MM.1S (cell line): ENCODE measurements around the gene EIF3F.

ENCODE experiments used
- DNase-seq: peaks from one replicate; pipeline ENCODE4 v3.0.0-alpha.2; 2015
- H2AFZ ChIP-seq: fragments of 300-600 bp; sonication (generic); 2 replicates; pipeline ENCODE4 v1.6.0; 2016; ENCODE audit warnings: antibody characterized with exemption, low read length
- H3F3A ChIP-seq: fragments of 300-600 bp; sonication (generic); 2 replicates; pipeline ENCODE4 v1.6.1; 2016; ENCODE audit warnings: mild to moderate bottlenecking, antibody characterized with exemption, low read length, moderate library complexity, mixed read lengths; ENCODE audit not compliant: insufficient read depth
- H3K27ac ChIP-seq: fragments of 300-600 bp; sonication (generic); 2 replicates; pipeline ENCODE4 v1.5.1; 2016; ENCODE audit warnings: mild to moderate bottlenecking, low read length
- H3K27me3 ChIP-seq: fragments of 300-600 bp; sonication (generic); replicated peaks from 2 replicates; pipeline ENCODE4 v1.6.0; 2016; ENCODE audit warnings: low read length; ENCODE audit not compliant: insufficient read depth
- H3K36me3 ChIP-seq: fragments of 300-600 bp; sonication (generic); replicated peaks from 2 replicates; pipeline ENCODE4 v1.6.1; 2016; ENCODE audit warnings: mild to moderate bottlenecking, low read length, mixed read lengths; ENCODE audit not compliant: insufficient read depth
- H3K4me1 ChIP-seq: fragments of 300-600 bp; sonication (generic); 2 replicates; pipeline ENCODE4 v1.6.1; 2016; ENCODE audit warnings: low read length, mixed read lengths
- H3K4me2 ChIP-seq: fragments of 300-600 bp; sonication (generic); 2 replicates; pipeline ENCODE4 v1.6.0; 2016; ENCODE audit warnings: low read depth, low read length
- H3K4me3 ChIP-seq: fragments of 300-600 bp; sonication (generic); 2 replicates; pipeline ENCODE4 v1.5.1; 2016; ENCODE audit warnings: low read length, mixed read lengths
- H3K79me2 ChIP-seq: fragments of 300-600 bp; sonication (generic); 2 replicates; pipeline ENCODE4 v1.6.1; 2016; ENCODE audit warnings: mixed run types, low read length, mixed read lengths
- H3K9ac ChIP-seq: fragments of 300-600 bp; sonication (generic); 2 replicates; pipeline ENCODE4 v1.6.1; 2016; ENCODE audit warnings: low read length, mixed read lengths
- H3K9me2 ChIP-seq: fragments of 300-600 bp; sonication (generic); replicated peaks from 2 replicates; pipeline ENCODE4 v1.6.1; 2016; ENCODE audit warnings: mild to moderate bottlenecking, low read length, mixed read lengths; ENCODE audit not compliant: insufficient read depth
- H3K9me3 ChIP-seq: fragments of 300-600 bp; sonication (generic); replicated peaks from 2 replicates; pipeline ENCODE4 v1.6.1; 2016; ENCODE audit warnings: mild to moderate bottlenecking, low read length, mixed read lengths; ENCODE audit not compliant: insufficient read depth
- H4K20me1 ChIP-seq: fragments of 300-600 bp; sonication (generic); 2 replicates; pipeline ENCODE4 v1.6.1; 2016; ENCODE audit warnings: mild to moderate bottlenecking, low read length, moderate library complexity, mixed read lengths; ENCODE audit not compliant: insufficient read depth
- EZH2 ChIP-seq: fragments of 300-600 bp; sonication (generic); optimal IDR thresholded peaks from 2 replicates; pipeline ENCODE3; 2017; ENCODE audit warnings: low read depth, mild to moderate bottlenecking, antibody characterized with exemption, low read length, mixed read lengths
- EZH2phosphoT487 ChIP-seq: fragments of 300-600 bp; sonication (generic); IDR thresholded peaks from 2 replicates; pipeline ENCODE4 v1.6.1; 2018; ENCODE audit warnings: antibody characterized with exemption, low read length
- TF ChIP-seq, protein P1 (sequence below): fragments of 300-600 bp; sonication (generic); IDR thresholded peaks from 2 replicates; pipeline ENCODE4 v1.5.1; 2016; ENCODE audit warnings: antibody characterized with exemption, low read length, mixed read lengths

The EIF3F gene

DNA sequence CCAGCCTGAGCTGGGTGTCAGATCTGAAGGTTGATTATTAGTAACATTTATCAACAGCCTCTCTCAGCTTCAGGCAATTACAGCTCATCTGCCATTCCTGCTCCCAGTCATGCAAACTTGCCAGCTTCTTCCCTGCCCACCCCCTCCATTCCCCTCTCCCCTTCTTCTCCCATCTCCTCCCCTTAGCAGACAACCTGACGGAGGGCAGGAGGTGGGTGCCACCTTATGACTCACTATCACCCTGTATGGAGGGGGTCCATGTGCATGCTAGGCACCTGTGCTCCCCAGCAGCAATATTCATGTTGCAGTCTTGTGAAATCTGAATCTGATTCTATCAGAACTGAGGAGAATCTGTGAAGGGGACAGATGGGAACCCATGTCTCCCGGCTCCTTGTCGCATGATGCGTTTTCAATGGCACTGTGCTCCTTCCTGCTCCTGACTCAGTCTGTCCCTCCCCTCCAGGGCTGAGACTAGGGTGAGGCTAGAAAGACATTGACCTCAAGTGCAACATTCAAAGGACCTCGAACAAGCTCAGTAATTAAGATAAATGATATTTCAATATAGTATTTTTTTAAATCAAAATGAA, 47.6 kb downstream of the EIF3F start:
- Histone ChIP-seq H3K9me3 (no peaks in the 10 kb centered on the region), H3K4me2 (no peak overlapping the region), H3K27ac (no peak overlapping the region), H3K36me3 (no peaks in the 10 kb centered on the region), H3K27me3 (no peaks in the 10 kb centered on the region), H3K4me1 (no peaks in the 10 kb centered on the region), H3K9ac (no peak overlapping the region), H3K9me2 (no peaks in the 10 kb centered on the region), H2AFZ (no peak overlapping the region), H3K4me3 (no peak overlapping the region), H3F3A (no peaks in the 10 kb centered on the region), H4K20me1 (no peaks in the 10 kb centered on the region), H3K79me2 (no peaks in the 10 kb centered on the region)
- no peak for DNase-seq
- TF ChIP-seq, protein P1, sequence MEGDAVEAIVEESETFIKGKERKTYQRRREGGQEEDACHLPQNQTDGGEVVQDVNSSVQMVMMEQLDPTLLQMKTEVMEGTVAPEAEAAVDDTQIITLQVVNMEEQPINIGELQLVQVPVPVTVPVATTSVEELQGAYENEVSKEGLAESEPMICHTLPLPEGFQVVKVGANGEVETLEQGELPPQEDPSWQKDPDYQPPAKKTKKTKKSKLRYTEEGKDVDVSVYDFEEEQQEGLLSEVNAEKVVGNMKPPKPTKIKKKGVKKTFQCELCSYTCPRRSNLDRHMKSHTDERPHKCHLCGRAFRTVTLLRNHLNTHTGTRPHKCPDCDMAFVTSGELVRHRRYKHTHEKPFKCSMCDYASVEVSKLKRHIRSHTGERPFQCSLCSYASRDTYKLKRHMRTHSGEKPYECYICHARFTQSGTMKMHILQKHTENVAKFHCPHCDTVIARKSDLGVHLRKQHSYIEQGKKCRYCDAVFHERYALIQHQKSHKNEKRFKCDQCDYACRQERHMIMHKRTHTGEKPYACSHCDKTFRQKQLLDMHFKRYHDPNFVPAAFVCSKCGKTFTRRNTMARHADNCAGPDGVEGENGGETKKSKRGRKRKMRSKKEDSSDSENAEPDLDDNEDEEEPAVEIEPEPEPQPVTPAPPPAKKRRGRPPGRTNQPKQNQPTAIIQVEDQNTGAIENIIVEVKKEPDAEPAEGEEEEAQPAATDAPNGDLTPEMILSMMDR: no peak
- TF ChIP-seq EZH2phosphoT487 (no peak), EZH2 (no peak)

DNA sequence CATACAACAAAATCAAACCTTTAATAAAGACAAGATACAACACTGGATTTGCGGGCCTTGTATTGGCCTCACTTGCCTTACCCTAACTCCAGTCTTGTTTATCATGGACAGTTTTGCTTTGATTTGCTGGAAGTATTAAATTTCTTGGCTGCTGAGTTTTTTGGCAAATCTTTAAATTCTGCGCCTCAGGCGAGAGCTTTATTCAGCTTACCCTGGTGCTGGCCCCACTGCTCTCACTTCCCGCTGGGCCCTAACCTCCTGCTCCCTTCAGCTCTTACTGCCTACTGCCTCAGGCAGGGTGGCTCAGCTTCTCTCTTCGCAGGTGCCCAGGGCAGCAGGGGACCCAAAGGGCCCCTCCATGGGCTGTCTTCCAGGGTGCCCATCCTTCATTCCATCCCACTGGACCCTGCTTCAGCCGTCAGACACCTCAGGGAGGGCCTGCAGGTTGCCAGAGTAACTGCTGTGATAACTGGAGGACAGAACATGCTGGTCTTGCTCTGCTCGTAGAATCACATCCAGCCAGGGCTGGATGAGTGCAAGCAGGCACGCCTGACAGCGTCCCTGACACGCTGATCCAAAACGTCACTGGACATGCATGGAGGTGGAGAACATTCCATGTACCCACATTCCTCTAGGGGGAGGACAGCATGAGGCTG, 48.2 kb downstream of the EIF3F start:
- TF ChIP-seq EZH2: no peak
- TF ChIP-seq EZH2phosphoT487: no peak
- TF ChIP-seq, protein P1: no peak
- Histone ChIP-seq H3K27me3 (no peaks in the 10 kb centered on the region), H3K4me3 (no peak overlapping the region), H3K36me3 (no peaks in the 10 kb centered on the region), H3K4me1 (no peaks in the 10 kb centered on the region), H3K79me2 (no peaks in the 10 kb centered on the region), H3K4me2 (no peak overlapping the region), H3K27ac (no peak overlapping the region), H3F3A (no peaks in the 10 kb centered on the region), H3K9ac (no peak overlapping the region), H3K9me2 (no peaks in the 10 kb centered on the region), H3K9me3 (no peaks in the 10 kb centered on the region), H2AFZ (no peak overlapping the region), H4K20me1 (no peaks in the 10 kb centered on the region)
- DNase-seq: no peak

DNA sequence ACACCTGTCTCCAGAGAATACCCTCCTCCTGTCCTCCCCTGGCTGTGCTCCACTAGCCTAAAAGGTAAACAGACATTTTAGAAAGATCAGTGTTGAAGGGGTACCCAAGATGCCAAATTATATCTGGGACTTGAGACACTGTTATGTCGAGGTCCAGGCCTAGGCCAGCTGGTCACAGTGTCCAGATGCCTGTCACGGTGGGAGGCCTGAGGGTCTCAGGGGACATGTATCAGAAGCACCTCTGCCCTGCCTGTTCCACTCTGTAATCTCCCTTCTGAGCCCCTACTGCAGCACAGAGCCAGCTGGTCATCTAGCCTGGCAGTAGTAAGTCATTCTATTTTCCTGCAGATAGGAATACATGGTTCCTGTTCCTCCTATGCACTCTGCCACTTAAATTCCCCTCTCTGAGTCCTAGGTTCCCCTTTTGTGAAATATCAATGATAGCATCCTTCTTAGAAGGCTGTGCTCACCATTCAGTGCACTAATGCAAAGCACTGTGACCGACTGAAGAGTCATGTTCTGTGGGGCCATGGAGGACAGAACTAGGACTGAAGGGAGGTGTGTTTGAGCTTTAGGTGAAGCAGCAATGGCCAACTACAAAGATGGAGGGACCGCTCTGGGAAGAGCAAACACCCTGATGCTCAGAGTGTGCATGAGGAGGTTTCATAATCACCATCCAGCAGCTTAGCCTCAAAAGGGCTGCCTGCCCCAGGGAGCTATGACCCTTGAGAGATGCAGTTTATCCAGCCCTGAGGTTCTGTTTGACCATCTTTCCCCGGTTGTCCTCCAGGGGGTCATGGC, 49.1 kb downstream of the EIF3F start:
- Histone ChIP-seq H3K4me3 (no peak overlapping the region), H3K36me3 (no peaks in the 10 kb centered on the region), H3K9me3 (no peaks in the 10 kb centered on the region), H3K4me2 (no peak overlapping the region), H3F3A (no peaks in the 10 kb centered on the region), H2AFZ (no peak overlapping the region), H3K79me2 (no peaks in the 10 kb centered on the region), H3K4me1 (no peaks in the 10 kb centered on the region), H3K27me3 (no peaks in the 10 kb centered on the region), H3K9ac (no peak overlapping the region), H3K27ac (no peak overlapping the region), H4K20me1 (no peaks in the 10 kb centered on the region), H3K9me2 (no peaks in the 10 kb centered on the region)
- no peak for DNase-seq
- TF ChIP-seq, protein P1: no peak
- TF ChIP-seq EZH2 (no peak), EZH2phosphoT487 (no peak)
